WERI-Rb-1 (cell line): Measurements from ENCODE around the gene MDM4.

Experiments used
- DNase-seq: peaks from one replicate; pipeline ENCODE4 v3.0.0-alpha.2; 2020
- H3K27ac ChIP-seq: fragments of 250-450 bp; sonication (Bioruptor Pico); 2 replicates; pipeline ENCODE4 v1.5.1; 2020; ENCODE audit warnings: mild to moderate bottlenecking, moderate library complexity
- H3K27me3 ChIP-seq: fragments of 250-450 bp; sonication (Bioruptor Pico); 2 replicates; pipeline ENCODE4 v1.5.1; 2021; ENCODE audit warnings: mild to moderate bottlenecking, low read depth, moderate library complexity; ENCODE audit not compliant: insufficient read depth, severe bottlenecking
- H3K36me3 ChIP-seq: fragments of 250-450 bp; sonication (Bioruptor Pico); 2 replicates; pipeline ENCODE4 v1.5.1; 2020; ENCODE audit warnings: mild to moderate bottlenecking, moderate library complexity
- H3K4me3 ChIP-seq: 2 replicates; pipeline ENCODE4 v1.5.1; 2011; ENCODE audit warnings: low read depth, mild to moderate bottlenecking, control low read depth, low read length
- H3K9me3 ChIP-seq: fragments of 250-450 bp; sonication (Bioruptor Pico); 2 replicates; pipeline ENCODE4 v1.5.1; 2021; ENCODE audit warnings: mild to moderate bottlenecking, moderate library complexity; ENCODE audit not compliant: severe bottlenecking
- TF ChIP-seq, protein P1 (sequence below): IDR thresholded peaks from 2 replicates; pipeline ENCODE4 v1.5.1; 2011; ENCODE audit warnings: low read depth, mild to moderate bottlenecking, control low read depth, inconsistent platforms, low read length

Gene MDM4

DNA sequence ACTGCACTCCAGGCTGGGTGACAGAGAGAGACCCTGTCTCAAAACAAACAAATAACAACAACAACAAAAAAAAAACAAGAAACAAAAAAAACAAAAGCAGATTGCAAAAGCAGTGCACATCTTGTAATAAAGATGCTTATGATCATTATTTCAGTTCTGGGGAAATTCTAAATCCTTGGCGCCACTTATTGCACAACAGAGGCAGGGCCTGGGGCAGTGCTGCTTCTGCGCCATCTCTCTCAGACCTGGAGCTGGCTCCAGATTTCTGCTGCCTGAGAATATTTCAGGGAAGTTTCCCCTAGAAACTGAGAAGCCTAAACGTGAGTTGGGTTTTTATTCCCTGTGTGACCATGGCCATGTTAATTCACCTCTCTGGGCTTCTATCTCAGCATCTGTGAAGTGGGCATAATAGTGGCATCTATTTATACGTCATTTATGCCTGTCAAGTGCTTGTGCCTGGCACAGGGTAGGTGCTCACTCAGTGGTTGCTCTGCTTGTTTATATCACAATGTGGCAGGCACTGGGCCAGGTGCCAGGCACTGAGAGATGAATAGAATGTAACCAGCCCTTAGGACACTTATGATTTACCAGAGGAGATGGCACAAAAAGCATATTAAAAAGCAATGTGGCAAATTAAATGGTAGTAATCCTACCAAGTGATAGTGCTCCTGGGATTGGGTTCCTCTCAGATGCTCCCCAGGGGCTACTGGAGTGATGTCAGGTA is 67.9 kb downstream of the MDM4 start:
- H3K27me3 ChIP-seq: no peaks in the 10 kb centered on the region
- no peak for DNase-seq
- H3K36me3 ChIP-seq: no peaks in the 10 kb centered on the region
- TF ChIP-seq, protein P1, sequence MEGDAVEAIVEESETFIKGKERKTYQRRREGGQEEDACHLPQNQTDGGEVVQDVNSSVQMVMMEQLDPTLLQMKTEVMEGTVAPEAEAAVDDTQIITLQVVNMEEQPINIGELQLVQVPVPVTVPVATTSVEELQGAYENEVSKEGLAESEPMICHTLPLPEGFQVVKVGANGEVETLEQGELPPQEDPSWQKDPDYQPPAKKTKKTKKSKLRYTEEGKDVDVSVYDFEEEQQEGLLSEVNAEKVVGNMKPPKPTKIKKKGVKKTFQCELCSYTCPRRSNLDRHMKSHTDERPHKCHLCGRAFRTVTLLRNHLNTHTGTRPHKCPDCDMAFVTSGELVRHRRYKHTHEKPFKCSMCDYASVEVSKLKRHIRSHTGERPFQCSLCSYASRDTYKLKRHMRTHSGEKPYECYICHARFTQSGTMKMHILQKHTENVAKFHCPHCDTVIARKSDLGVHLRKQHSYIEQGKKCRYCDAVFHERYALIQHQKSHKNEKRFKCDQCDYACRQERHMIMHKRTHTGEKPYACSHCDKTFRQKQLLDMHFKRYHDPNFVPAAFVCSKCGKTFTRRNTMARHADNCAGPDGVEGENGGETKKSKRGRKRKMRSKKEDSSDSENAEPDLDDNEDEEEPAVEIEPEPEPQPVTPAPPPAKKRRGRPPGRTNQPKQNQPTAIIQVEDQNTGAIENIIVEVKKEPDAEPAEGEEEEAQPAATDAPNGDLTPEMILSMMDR: no peak
- H3K9me3 ChIP-seq: peaks cover 4% of the 10 kb centered on the region
- no peak overlapping the region for H3K27ac ChIP-seq
- no peak overlapping the region for H3K4me3 ChIP-seq

DNA sequence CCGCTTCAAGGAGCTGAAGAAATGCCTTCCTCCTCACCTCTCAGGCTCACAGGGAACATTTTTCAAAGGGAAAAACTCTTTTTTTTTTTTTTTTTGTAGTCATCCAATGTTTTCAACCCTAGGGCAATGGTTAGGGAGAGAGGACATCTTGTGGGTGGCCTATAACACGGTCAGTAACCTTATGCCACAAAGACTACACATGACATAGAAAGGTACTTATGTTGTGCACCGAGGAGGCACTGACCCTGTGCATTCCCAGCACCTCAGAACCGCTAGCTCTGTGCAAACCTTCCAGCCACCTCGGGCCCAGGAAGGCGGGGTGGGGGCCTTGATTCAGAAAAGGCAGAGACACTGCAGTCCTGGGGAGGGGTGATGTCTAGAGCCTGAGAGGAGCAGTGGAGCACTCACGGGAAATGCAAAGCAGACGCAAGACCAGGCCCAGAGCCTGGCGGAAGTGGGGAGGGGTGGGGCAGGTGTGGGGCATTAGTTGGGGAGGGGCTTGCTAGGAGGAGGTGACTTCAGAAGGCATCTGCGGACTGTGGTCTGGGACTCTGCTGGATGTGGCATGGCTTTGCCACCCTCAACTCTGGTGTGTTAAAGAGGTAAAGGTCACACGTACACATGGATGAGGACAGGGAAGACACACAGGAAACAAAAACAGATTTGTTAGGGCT is 68.6 kb downstream of the MDM4 start:
- TF ChIP-seq, protein P1: no peak
- DNase-seq: no peak
- no peak overlapping the region for H3K4me3 ChIP-seq

DNA sequence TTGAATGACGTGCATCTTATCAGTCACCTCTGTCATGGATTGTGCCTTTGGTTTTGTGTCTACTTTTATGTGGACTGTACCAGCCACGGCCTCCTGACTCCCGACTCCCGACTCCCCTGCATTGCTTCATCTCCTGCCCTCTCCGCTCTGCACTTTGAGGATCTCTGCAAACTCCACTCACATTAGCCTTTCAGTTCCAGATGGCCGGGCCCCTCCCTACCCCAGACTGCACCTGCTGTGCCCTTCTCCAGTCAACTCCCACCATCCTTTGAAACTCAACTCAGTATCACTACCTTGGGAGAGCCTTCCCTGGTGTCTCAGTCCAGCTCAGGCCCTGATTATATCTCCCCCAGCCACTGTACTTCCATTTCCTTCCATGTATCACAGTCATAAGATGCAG is 71.4 kb downstream of the MDM4 start:
- H3K36me3 ChIP-seq: no peaks in the 10 kb centered on the region
- TF ChIP-seq, protein P1: no peak
- H3K27ac ChIP-seq: peak overlapping the region; percentile 75
- H3K27me3 ChIP-seq: no peaks in the 10 kb centered on the region
- peak; percentile 97 for DNase-seq
- H3K4me3 ChIP-seq: no peak overlapping the region
- peaks cover 4% of the 10 kb centered on the region for H3K9me3 ChIP-seq

More for the DNA sequence above, 68.6 kb downstream of the MDM4 start:
- no peaks in the 10 kb centered on the region for H3K27me3 ChIP-seq
- H3K36me3 ChIP-seq: no peaks in the 10 kb centered on the region
- no peak overlapping the region for H3K27ac ChIP-seq
- peaks cover 4% of the 10 kb centered on the region for H3K9me3 ChIP-seq

DNA sequence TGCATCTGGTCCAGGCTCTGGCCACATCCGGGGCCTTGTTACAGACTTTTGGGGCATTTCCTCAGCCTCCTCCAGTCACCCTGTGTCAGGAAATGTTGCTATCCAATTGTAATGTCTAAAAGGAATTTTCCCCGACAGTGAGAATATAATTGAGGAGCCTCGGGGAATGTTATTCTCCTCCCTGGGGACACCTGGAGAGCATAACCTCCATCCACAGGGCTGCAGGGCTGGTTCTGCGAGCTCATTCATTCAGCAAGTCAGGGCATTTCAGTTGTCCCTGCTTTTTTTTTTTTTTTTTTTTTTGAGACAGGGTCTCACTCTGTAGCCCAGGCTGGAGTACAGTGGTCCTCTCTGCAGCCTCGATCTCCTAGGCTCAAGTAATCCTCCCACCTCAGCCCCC is 72.6 kb downstream of the MDM4 start:
- TF ChIP-seq, protein P1: no peak
- no peak for DNase-seq
- Histone ChIP-seq H3K9me3 (peaks cover 4% of the 10 kb centered on the region), H3K27me3 (no peaks in the 10 kb centered on the region), H3K27ac (peak overlapping the region; percentile 75), H3K4me3 (no peak overlapping the region), H3K36me3 (no peaks in the 10 kb centered on the region)

DNA sequence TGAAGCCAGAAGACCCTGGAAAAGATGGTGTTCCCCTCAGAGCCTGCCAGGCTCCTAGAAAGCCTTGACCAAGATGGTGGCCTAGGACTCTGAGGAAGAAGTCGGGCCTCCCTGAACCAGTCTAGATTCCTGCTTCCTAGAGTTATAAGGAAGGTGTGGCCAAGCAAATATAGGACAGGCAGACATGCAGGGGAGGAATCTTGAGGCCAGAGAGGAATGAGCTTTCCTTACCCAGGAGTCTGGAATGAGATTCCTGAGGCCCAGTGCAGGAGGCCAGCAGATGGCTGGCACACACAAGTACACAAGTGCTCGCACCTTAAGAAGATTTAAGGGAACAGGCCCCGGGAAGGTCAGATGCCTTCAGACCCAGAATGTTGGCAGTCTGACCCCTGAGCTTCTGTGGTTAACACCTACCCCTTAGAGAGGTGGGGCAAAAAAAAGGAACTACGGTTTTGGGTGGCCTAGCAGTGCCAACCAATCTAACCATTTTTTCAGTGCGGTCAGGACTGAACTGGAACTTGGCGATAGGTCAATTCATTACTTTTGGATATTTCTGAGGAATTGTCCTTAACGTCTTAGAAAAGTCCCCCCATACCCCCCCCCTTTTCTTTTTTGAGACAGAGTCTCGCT is 73.3 kb downstream of the MDM4 start:
- peak; percentile 75 for DNase-seq
- TF ChIP-seq, protein P1: no peak
- Histone ChIP-seq H3K27me3 (no peaks in the 10 kb centered on the region), H3K36me3 (no peaks in the 10 kb centered on the region), H3K9me3 (peaks cover 4% of the 10 kb centered on the region), H3K27ac (peak overlapping the region; percentile 75), H3K4me3 (no peak overlapping the region)
